Left ventricle myocardium superior (tissue), 1 donor: ENCODE results near the gene LTA4H. TPM values are rescaled to one million over a fixed set of nuclear protein-coding genes. Genes with fewer than 3 reads are reported as not detected.
"Not testable (repeated sequence)": the region's sequence is repeated elsewhere in the genome, so short reads cannot be mapped to it uniquely, and the experiment has no call there.

ENCODE experiments used
- ATAC-seq: fragments of 200-7000 bp; cut with Tn5 transposase; one replicate; pipeline ENCODE4 v1.9.1; 2020; ENCODE audit warnings: mild to moderate bottlenecking, moderate library complexity
- DNase-seq: peaks from one replicate; pipeline ENCODE4 v3.0.0-alpha.2; 2020
- intact Hi-C: fragments of 100-400 bp; cut with micrococcal nuclease; formaldehyde crosslinking; loops from one replicate; pipeline ENCODE4 v1.11.0; 2022
- long read RNA-seq: library from polyadenylated mRNA; unstranded; transcript quantifications from one replicate; pipeline ENCODE4 v2.0.0, GENCODE V29; 2021
- total RNA-seq: library from RNA; stranded (reverse); fragmentation: NEBNext Ultra II Directional; extraction: Animal tissue kit (Norgen Biotek cat#: 25700); gene quantifications from one replicate; pipeline ENCODE4 v1.2.1, GENCODE V29; 2021
- donor health status: DM: no; HTN: yes; CAD: no; lungs with severe emphysema.

Gene LTA4H
- 42.0 TPM for total RNA-seq
- long read RNA-seq, transcript LTA4H-201 (19 exons, 2,139 nt), result major isoform, 49 of 63 reads
- long read RNA-seq, partial matches to known transcripts, result 5 of 63 reads
- long read RNA-seq, other reads (novel, unspliced or antisense), result 9 of 63 reads

- intact Hi-C loops, result no loop called here
- ATAC-seq, result peak; percentile 99
Observed at GRCh38 chr12:96035283-96036236, at the start of gene LTA4H. Gene LTA4H, minus strand, starts transcription at chr12:96035587. Its CDS starts 68 bp downstream, at chr12:96035519.

GRCh38 chr12:96084624-96085023 lies 49.2 kb upstream of the LTA4H start:
- ATAC-seq (no peak), DNase-seq (no peak)
- intact Hi-C loops, result no loop called here

More at GRCh38 chr12:96035283-96036236, at the start of gene LTA4H:
- peak; percentile 97 for DNase-seq

GRCh38 chr12:96083020-96083719 lies 47.8 kb upstream of the LTA4H start:
- DNase-seq (no peak), ATAC-seq (no peak)
- intact Hi-C loops, result no loop called here

GRCh38 chr12:96081596-96081995 lies 46.2 kb upstream of the LTA4H start:
- no peak for ATAC-seq
- intact Hi-C loops, result no loop called here
- no peak for DNase-seq

- intact Hi-C loops, result no loop called here
- ATAC-seq, result peak; percentile 87
- peak; percentile 69 for DNase-seq
Observed at GRCh38 chr12:96078231-96079135, 43.1 kb upstream of the LTA4H start.

GRCh38 chr12:96077081-96077480 lies 41.7 kb upstream of the LTA4H start:
- DNase-seq (no peak), ATAC-seq (no peak)
- intact Hi-C loops, result no loop called here

- ATAC-seq, result no peak
- no peak for DNase-seq
- intact Hi-C loops, result no loop called here
Observed at GRCh38 chr12:96075560-96075959, 40.2 kb upstream of the LTA4H start.

GRCh38 chr12:96073346-96074330 lies 38.3 kb upstream of the LTA4H start:
- no peak for ATAC-seq
- no peak for DNase-seq
- intact Hi-C loops, result no loop called here

GRCh38 chr12:96070670-96071279 lies 35.4 kb upstream of the LTA4H start:
- intact Hi-C loops, result no loop called here
- ATAC-seq (peak; percentile 45), DNase-seq (no peak)

GRCh38 chr12:96069511-96070231 lies 34.3 kb upstream of the LTA4H start:
- intact Hi-C loops, result no loop called here
- no peak for DNase-seq
- no peak for ATAC-seq

- DNase-seq (no peak), ATAC-seq (no peak)
- intact Hi-C loops, result no loop called here
Observed at GRCh38 chr12:96068636-96069035, 33.2 kb upstream of the LTA4H start.

GRCh38 chr12:96068111-96068510 lies 32.7 kb upstream of the LTA4H start:
- intact Hi-C loops, result no loop called here
- DNase-seq (no peak), ATAC-seq (no peak)

GRCh38 chr12:96065776-96066175 lies 30.4 kb upstream of the LTA4H start:
- intact Hi-C loops, result loop anchor here (2.0 kb wide), 1 partner anchor 451 kb away; no protein-coding TSS in a partner anchor
- ATAC-seq, DNase-seq: not testable (repeated sequence)

- ATAC-seq (no peak), DNase-seq (no peak)
- intact Hi-C loops, result loop anchor here (2.0 to 5.0 kb wide), 3 partner anchors 147 to 452 kb away; partner anchors contain the start of gene CDK17
Observed at GRCh38 chr12:96064966-96065365, 29.6 kb upstream of the LTA4H start.

GRCh38 chr12:96064271-96064670 lies 28.9 kb upstream of the LTA4H start:
- intact Hi-C loops, result loop anchor here (2.0 to 5.0 kb wide), 3 partner anchors 148 to 453 kb away; partner anchors contain the start of gene CDK17
- ATAC-seq, result peak; percentile 66
- no peak for DNase-seq

GRCh38 chr12:96063046-96063445 lies 27.7 kb upstream of the LTA4H start:
- ATAC-seq, result no peak
- DNase-seq, result no peak
- intact Hi-C loops, result loop anchor here (5.0 kb wide), 2 partner anchors 149 to 339 kb away; partner anchors contain the start of gene CDK17
